ENCODE results near the gene DMWD.
"Not testable (repeated sequence)": the region's sequence is repeated elsewhere in the genome, so short reads cannot be mapped to it uniquely, and the experiment has no call there.

DMWD gene

GRCh38 chr19:45768984-45769782 is 23.5 kb downstream of the DMWD start, which contains the start of gene SIX5:
SIX5 (minus strand) TSS chr19:45769252; CDS start chr19:45768844, 408 bp downstream.
- peak; percentile 94 for DNase-seq (ENCODE audit: low spot score)

- DNase-seq (ENCODE audit: low spot score) = no peak
Observed at GRCh38 chr19:45768655-45768983, 24.0 kb downstream of the DMWD start.

GRCh38 chr19:45767881-45768654 is 24.6 kb downstream of the DMWD start:
- DNase-seq (ENCODE audit: low spot score) = no peak

- no peak for DNase-seq (ENCODE audit: low spot score)
Observed at GRCh38 chr19:45767410-45767880, 25.2 kb downstream of the DMWD start.

- no peak for DNase-seq (ENCODE audit: low spot score)
Observed at GRCh38 chr19:45766869-45767346, 25.7 kb downstream of the DMWD start.

- DNase-seq (ENCODE audit: low spot score) = no peak
Observed at GRCh38 chr19:45766296-45766868, 26.3 kb downstream of the DMWD start.

GRCh38 chr19:45765702-45766295 is 26.8 kb downstream of the DMWD start:
- DNase-seq (ENCODE audit: low spot score) = no peak

- DNase-seq (ENCODE audit: low spot score) = no peak
Observed at GRCh38 chr19:45764945-45765701, 27.5 kb downstream of the DMWD start.

- DNase-seq (ENCODE audit: low spot score) = no peak
Observed at GRCh38 chr19:45764475-45764874, 28.2 kb downstream of the DMWD start.

- no peak for DNase-seq (ENCODE audit: low spot score)
Observed at GRCh38 chr19:45763691-45764294, 28.9 kb downstream of the DMWD start.

GRCh38 chr19:45762870-45763631 is 29.6 kb downstream of the DMWD start:
- no peak for DNase-seq (ENCODE audit: low spot score)

GRCh38 chr19:45761714-45762113 is 30.9 kb downstream of the DMWD start:
- no peak for DNase-seq (ENCODE audit: low spot score)

GRCh38 chr19:45758921-45759320 is 33.7 kb downstream of the DMWD start:
- no peak for DNase-seq (ENCODE audit: low spot score)

- no peak for DNase-seq (ENCODE audit: low spot score)
Observed at GRCh38 chr19:45757695-45758094, 35.0 kb downstream of the DMWD start.

GRCh38 chr19:45754323-45754722 is 38.3 kb downstream of the DMWD start:
- DNase-seq (ENCODE audit: low spot score) = no peak

GRCh38 chr19:45753548-45753947 is 39.1 kb downstream of the DMWD start:
- DNase-seq (ENCODE audit: low spot score) = no peak

GRCh38 chr19:45752639-45753038 is 40.0 kb downstream of the DMWD start:
- DNase-seq (ENCODE audit: low spot score) = peak; percentile 39

- DNase-seq (ENCODE audit: low spot score) = not testable (repeated sequence)
Observed at GRCh38 chr19:45751483-45751882, 41.2 kb downstream of the DMWD start.

- DNase-seq (ENCODE audit: low spot score) = no peak
Observed at GRCh38 chr19:45747513-45747912, 45.1 kb downstream of the DMWD start.

GRCh38 chr19:45746866-45747265 is 45.8 kb downstream of the DMWD start:
- DNase-seq (ENCODE audit: low spot score) = no peak
